PC-3 (cell line): Measurements from ENCODE around the gene FBXW5. TPM values are rescaled to one million over a fixed set of nuclear protein-coding genes. Genes with fewer than 3 reads are reported as not detected.

ENCODE experiments used
- ATAC-seq: fragments of 200-7000 bp; cut with Tn5 transposase; 2 replicates; pipeline ENCODE4 v1.9.1; 2020; ENCODE audit warnings: mild to moderate bottlenecking, moderate library complexity
- BruUV-seq: library from RNA; stranded (reverse); fragments of 400-500 nt; replicated peaks from 2 replicates; lab custom pipeline; 2021; lab: Mats Ljungman, UMichigan
- CTCF ChIA-PET: fragments of 300-600 bp; sonication (Branson Sonifier 250); formaldehyde crosslinking; loops from one replicate; lab custom pipeline; 2022; ENCODE audit warnings: antibody characterized with exemption; lab: Charles Lee
- POLR2A ChIA-PET: fragments of 300-600 bp; sonication (Branson Sonifier 250); formaldehyde crosslinking; loops from one replicate; lab custom pipeline; 2022; ENCODE audit warnings: antibody characterized with exemption; ENCODE audit not compliant: unreplicated experiment; lab: Charles Lee
- DNase-seq: peaks from one replicate; pipeline ENCODE4 v3.0.0-alpha.2; 2015
- H2AFZ ChIP-seq: fragments of 300-600 bp; sonication (generic); 2 replicates; pipeline ENCODE4 v1.6.0; 2016; ENCODE audit warnings: antibody characterized with exemption, low read length
- H3F3A ChIP-seq: fragments of 300-600 bp; sonication (generic); one replicate; pipeline ENCODE4 v1.6.0; 2017; ENCODE audit warnings: antibody characterized with exemption, low read length, control low read depth, mild to moderate bottlenecking; ENCODE audit not compliant: unreplicated experiment
- H3K27ac ChIP-seq: fragments of 300-600 bp; sonication (generic); 2 replicates; pipeline ENCODE4 v1.5.1; 2016; ENCODE audit warnings: mild to moderate bottlenecking, low read length
- H3K27me3 ChIP-seq: fragments of 300-600 bp; sonication (generic); 2 replicates; pipeline ENCODE4 v1.6.1; 2016; ENCODE audit warnings: low read length, mixed read lengths
- H3K36me3 ChIP-seq: fragments of 300-600 bp; sonication (generic); 2 replicates; pipeline ENCODE4 v1.6.1; 2016; ENCODE audit warnings: low read depth, mixed run types, low read length, mixed read lengths
- H3K4me1 ChIP-seq: fragments of 300-600 bp; sonication (generic); 2 replicates; pipeline ENCODE4 v1.5.1; 2016; ENCODE audit warnings: low read length; ENCODE audit not compliant: insufficient read depth
- H3K4me2 ChIP-seq: fragments of 300-600 bp; sonication (generic); 2 replicates; pipeline ENCODE4 v1.6.0; 2016; ENCODE audit warnings: low read length
- H3K4me3 ChIP-seq: fragments of 300-600 bp; sonication (generic); 2 replicates; pipeline ENCODE4 v1.5.1; 2016; ENCODE audit warnings: mild to moderate bottlenecking, low read length, mixed read lengths
- H3K79me2 ChIP-seq: fragments of 300-600 bp; sonication (generic); 2 replicates; pipeline ENCODE4 v1.6.1; 2017; ENCODE audit warnings: low read length, mixed read lengths
- H3K9ac ChIP-seq: fragments of 300-600 bp; sonication (generic); 2 replicates; pipeline ENCODE4 v1.6.0; 2016; ENCODE audit warnings: mild to moderate bottlenecking, low read length
- H3K9me2 ChIP-seq: fragments of 300-600 bp; sonication (generic); replicated peaks from 2 replicates; pipeline ENCODE4 v1.6.1; 2016; ENCODE audit warnings: mixed run types, low read length, mixed read lengths
- H3K9me3 ChIP-seq: fragments of 300-600 bp; sonication (generic); 2 replicates; pipeline ENCODE4 v1.6.1; 2016; ENCODE audit warnings: low read length, mixed read lengths
- H4K20me1 ChIP-seq: fragments of 300-600 bp; sonication (generic); 2 replicates; pipeline ENCODE4 v1.6.1; 2016; ENCODE audit warnings: low read length, mixed read lengths
- EZH2 ChIP-seq: fragments of 300-600 bp; sonication (generic); IDR thresholded peaks from one replicate; pipeline ENCODE4 v1.6.1; 2017; ENCODE audit warnings: antibody characterized with exemption, mild to moderate bottlenecking, low read length; ENCODE audit not compliant: unreplicated experiment
- EZH2phosphoT487 ChIP-seq: fragments of 300-600 bp; sonication (generic); IDR thresholded peaks from 2 replicates; pipeline ENCODE4 v1.6.1; 2018; ENCODE audit warnings: mild to moderate bottlenecking, antibody characterized with exemption, low read length, borderline replicate concordance
- intact Hi-C: fragments of 100-400 bp; cut with micrococcal nuclease; formaldehyde crosslinking; loops from 2 replicates; pipeline ENCODE4 v1.9.0; 2023
- total RNA-seq: library from RNA; depleted of rRNA; stranded (reverse); fragments of >200 nt; gene quantifications from 2 replicates; pipeline ENCODE4 v1.2.3, GENCODE V29; 2014
- TF ChIP-seq, protein P1 (sequence below): fragments of 300-600 bp; sonication (generic); conservative IDR thresholded peaks from 2 replicates; pipeline ENCODE4 v1.5.1; 2017; ENCODE audit warnings: antibody characterized with exemption, low read depth, mild to moderate bottlenecking, low read length

Gene FBXW5
- total RNA-seq, 1 experiment from 2014 or later: 138 TPM

DNA sequence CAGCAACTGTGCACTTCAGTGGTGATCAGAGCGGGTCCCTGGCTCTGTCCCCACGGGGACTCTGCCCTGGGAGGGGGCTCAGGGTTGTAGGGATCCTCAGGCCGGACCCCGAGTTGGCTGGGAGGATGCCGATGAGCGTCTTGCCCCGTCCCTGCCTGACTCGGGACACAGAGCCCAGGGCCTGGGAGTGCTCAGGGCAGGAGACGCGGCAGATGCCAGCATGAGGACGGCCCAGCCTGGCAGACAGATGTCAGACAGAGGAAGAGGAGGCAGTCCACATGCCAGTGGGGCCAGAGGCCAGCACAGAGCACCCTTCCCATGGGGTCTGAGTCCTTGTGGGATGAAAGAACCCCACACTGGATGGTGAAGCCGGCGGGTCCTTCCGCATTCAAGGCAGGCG, 18.8 kb upstream of the FBXW5 start:
- Histone ChIP-seq H3F3A (no peaks in the 10 kb centered on the region), H3K4me2 (no peak overlapping the region), H3K9me3 (no peaks in the 10 kb centered on the region), H3K9ac (no peak overlapping the region), H3K36me3 (no peaks in the 10 kb centered on the region), H3K9me2 (no peaks in the 10 kb centered on the region), H3K27me3 (no peaks in the 10 kb centered on the region), H2AFZ (no peak overlapping the region), H4K20me1 (no peaks in the 10 kb centered on the region), H3K27ac (no peak overlapping the region), H3K4me3 (no peak overlapping the region), H3K79me2 (no peaks in the 10 kb centered on the region), H3K4me1 (peaks cover 8% of the 10 kb centered on the region)
- no TSS peak for BruUV-seq
- ChIA-PET POLR2A (no interaction called here), CTCF (no interaction called here)
- ATAC-seq (no peak), DNase-seq (no peak)
- TF ChIP-seq, protein P1, sequence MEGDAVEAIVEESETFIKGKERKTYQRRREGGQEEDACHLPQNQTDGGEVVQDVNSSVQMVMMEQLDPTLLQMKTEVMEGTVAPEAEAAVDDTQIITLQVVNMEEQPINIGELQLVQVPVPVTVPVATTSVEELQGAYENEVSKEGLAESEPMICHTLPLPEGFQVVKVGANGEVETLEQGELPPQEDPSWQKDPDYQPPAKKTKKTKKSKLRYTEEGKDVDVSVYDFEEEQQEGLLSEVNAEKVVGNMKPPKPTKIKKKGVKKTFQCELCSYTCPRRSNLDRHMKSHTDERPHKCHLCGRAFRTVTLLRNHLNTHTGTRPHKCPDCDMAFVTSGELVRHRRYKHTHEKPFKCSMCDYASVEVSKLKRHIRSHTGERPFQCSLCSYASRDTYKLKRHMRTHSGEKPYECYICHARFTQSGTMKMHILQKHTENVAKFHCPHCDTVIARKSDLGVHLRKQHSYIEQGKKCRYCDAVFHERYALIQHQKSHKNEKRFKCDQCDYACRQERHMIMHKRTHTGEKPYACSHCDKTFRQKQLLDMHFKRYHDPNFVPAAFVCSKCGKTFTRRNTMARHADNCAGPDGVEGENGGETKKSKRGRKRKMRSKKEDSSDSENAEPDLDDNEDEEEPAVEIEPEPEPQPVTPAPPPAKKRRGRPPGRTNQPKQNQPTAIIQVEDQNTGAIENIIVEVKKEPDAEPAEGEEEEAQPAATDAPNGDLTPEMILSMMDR: no peak
- TF ChIP-seq EZH2 (no peak), EZH2phosphoT487 (no peak)
- intact Hi-C loops: no loop called here

DNA sequence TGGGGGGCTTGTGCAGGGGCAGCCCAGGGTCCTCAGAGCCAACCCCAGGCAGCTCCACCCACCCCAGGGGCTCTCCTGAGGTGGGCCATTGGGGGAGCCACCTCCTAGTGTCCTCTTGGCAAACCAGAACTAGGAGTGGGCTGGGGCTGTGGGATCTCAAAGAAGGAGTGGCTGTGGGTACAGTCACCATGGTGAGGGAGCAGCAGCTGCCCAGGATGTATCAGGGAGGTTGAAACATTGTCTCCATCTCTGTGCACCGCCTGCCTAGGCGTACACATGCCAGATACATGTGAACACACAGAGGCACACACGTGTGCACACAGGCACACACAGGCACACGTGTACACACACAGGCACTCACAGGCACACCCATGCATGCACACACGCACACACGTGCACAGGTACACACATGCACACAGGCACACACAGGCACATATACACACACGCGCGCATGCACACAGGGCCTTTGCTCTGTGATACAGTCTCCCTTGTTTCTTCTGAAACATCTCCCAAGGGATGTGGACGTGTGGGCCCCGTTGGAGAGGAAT, 18.2 kb upstream of the FBXW5 start:
- ChIA-PET POLR2A (no interaction called here), CTCF (no interaction called here)
- Histone ChIP-seq H3K4me2 (no peak overlapping the region), H3K4me3 (no peak overlapping the region), H3K27ac (no peak overlapping the region), H3K9ac (no peak overlapping the region), H4K20me1 (no peaks in the 10 kb centered on the region), H3K9me2 (no peaks in the 10 kb centered on the region), H3K9me3 (no peaks in the 10 kb centered on the region), H3K4me1 (peaks cover 8% of the 10 kb centered on the region), H3K36me3 (no peaks in the 10 kb centered on the region), H3K27me3 (no peaks in the 10 kb centered on the region), H3F3A (no peaks in the 10 kb centered on the region), H3K79me2 (no peaks in the 10 kb centered on the region), H2AFZ (no peak overlapping the region)
- no peak for DNase-seq
- no TSS peak for BruUV-seq
- TF ChIP-seq, protein P1: no peak
- no peak for TF ChIP-seq EZH2phosphoT487
- no peak for TF ChIP-seq EZH2
- intact Hi-C loops: no loop called here
- no peak for ATAC-seq

DNA sequence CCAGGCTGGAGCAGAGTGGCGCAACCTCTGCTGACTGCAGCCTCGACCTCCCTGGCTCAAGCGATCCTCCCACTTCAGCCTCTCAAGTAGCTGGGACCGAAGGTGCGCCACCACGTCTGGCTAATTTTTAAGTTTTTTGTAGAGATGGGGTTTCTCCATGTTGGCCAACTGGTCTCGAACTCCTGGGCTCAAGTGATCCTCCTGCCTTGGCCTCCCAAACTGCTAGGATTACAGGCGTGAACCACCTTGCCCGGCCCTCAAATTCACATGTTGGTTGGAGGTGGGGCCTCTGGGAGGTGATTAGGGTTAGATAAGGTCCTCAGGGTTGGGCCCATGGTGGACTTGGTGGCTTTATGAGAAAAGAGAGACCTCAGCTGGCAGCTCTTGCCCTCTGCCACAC, 17.6 kb upstream of the FBXW5 start:
- H3K27ac ChIP-seq: no peak overlapping the region
- no peak overlapping the region for H3K4me2 ChIP-seq
- no TSS peak for BruUV-seq
- intact Hi-C loops: no loop called here
- H2AFZ ChIP-seq: no peak overlapping the region
- H3K9ac ChIP-seq: no peak overlapping the region
- H3K9me2 ChIP-seq: no peaks in the 10 kb centered on the region
- no peak for ATAC-seq
- TF ChIP-seq EZH2 (no peak), EZH2phosphoT487 (no peak)
- TF ChIP-seq, protein P1: no peak
- DNase-seq: no peak
- no peaks in the 10 kb centered on the region for H3F3A ChIP-seq
- no peaks in the 10 kb centered on the region for H3K79me2 ChIP-seq
- H3K9me3 ChIP-seq: no peaks in the 10 kb centered on the region
- ChIA-PET CTCF (no interaction called here), POLR2A (no interaction called here)
- no peaks in the 10 kb centered on the region for H4K20me1 ChIP-seq
- H3K27me3 ChIP-seq: no peaks in the 10 kb centered on the region
- no peaks in the 10 kb centered on the region for H3K36me3 ChIP-seq
- peaks cover 8% of the 10 kb centered on the region for H3K4me1 ChIP-seq
- no peak overlapping the region for H3K4me3 ChIP-seq
